Measurements from ENCODE around the gene PSME3IP1. TPM values are rescaled to one million over a fixed set of nuclear protein-coding genes. Genes with fewer than 3 reads are reported as not detected.

The PSME3IP1 gene
- total and polyA plus RNA-seq, 11 donors: 37.8 to 74.6 (median 65.8) TPM

DNA sequence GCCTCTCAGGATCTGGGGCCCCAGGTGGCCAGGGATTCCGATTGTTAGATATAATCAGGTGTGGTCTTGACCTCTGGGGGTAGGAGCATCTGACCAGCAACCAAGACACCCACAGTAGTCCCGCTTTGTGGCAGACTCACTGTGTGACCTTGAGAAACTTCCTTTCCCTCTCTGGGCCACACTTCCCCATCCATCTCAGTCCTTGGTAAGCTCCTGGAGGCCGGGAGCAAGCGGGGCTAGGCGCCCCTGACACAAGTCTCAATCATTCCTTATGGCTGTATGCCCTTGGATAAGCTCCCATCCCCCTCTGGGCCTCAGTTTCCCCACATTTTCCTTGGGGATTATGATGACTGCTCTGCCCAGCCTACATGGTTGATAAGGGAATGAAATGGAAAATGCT lies 72.2 kb downstream of the PSME3IP1 start:
- peaks cover 0 to 45% (median 14%) of the 10 kb centered on the region in 9 donors for H3K36me3 ChIP-seq
- H3K4me1 ChIP-seq: peaks cover 0 to 36% (median 16%) of the 10 kb centered on the region in 12 donors
- no peak overlapping the region for H3K4me3 ChIP-seq
- no peaks in the 10 kb centered on the region for H3K9me3 ChIP-seq
- H3K27me3 ChIP-seq: no peaks in the 10 kb centered on the region
- ATAC-seq (no peak), DNase-seq (no peak)
- TF ChIP-seq POLR2A (IDR thresholded peaks at IDR 0.05): no peak
- TF ChIP-seq, protein P1, sequence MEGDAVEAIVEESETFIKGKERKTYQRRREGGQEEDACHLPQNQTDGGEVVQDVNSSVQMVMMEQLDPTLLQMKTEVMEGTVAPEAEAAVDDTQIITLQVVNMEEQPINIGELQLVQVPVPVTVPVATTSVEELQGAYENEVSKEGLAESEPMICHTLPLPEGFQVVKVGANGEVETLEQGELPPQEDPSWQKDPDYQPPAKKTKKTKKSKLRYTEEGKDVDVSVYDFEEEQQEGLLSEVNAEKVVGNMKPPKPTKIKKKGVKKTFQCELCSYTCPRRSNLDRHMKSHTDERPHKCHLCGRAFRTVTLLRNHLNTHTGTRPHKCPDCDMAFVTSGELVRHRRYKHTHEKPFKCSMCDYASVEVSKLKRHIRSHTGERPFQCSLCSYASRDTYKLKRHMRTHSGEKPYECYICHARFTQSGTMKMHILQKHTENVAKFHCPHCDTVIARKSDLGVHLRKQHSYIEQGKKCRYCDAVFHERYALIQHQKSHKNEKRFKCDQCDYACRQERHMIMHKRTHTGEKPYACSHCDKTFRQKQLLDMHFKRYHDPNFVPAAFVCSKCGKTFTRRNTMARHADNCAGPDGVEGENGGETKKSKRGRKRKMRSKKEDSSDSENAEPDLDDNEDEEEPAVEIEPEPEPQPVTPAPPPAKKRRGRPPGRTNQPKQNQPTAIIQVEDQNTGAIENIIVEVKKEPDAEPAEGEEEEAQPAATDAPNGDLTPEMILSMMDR (IDR thresholded peaks at IDR 0.05): no peak
- no peak overlapping the region for H3K27ac ChIP-seq
- intact Hi-C loops (cut with DNase I): no loop called here
- 93 to 98% (median 94%) methylated on average over 5 of the region's 5 CpGs for WGBS, 4 donors

DNA sequence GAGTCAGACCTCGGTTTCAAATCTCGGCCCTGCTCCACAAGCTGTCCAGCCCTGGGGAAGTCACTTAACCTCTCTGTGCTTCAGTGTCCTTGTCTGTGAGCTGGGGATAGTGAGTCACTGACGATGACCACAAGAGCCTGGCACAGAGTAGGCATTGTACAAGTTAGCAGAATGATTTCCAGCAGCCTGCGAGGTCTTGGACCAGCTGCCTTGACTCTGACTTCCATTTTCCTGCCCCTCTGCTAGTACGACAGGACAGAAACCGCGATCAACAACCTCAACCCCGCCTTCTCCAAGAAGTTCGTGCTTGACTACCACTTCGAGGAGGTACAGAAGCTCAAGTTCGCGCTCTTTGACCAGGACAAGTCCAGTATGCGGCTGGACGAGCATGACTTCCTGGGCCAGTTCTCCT lies 72.8 kb downstream of the PSME3IP1 start:
- H3K4me3 ChIP-seq: no peak overlapping the region
- H3K27ac ChIP-seq: peak overlapping the region in 4 of 12 donors; percentile 6 to 46 (median 32)
- H3K36me3 ChIP-seq: peaks cover 0 to 45% (median 14%) of the 10 kb centered on the region in 9 donors
- intact Hi-C loops (cut with DNase I): no loop called here
- H3K9me3 ChIP-seq: no peaks in the 10 kb centered on the region
- no peak for DNase-seq
- no peak for ATAC-seq
- WGBS, 4 donors: 91 to 95% (median 92%) methylated on average over 14 of the region's 14 CpGs
- peaks cover 0 to 38% (median 16%) of the 10 kb centered on the region in 12 donors for H3K4me1 ChIP-seq
- H3K27me3 ChIP-seq: no peaks in the 10 kb centered on the region
- TF ChIP-seq, protein P1 (IDR thresholded peaks at IDR 0.05): no peak
- TF ChIP-seq POLR2A (IDR thresholded peaks at IDR 0.05): no peak

DNA sequence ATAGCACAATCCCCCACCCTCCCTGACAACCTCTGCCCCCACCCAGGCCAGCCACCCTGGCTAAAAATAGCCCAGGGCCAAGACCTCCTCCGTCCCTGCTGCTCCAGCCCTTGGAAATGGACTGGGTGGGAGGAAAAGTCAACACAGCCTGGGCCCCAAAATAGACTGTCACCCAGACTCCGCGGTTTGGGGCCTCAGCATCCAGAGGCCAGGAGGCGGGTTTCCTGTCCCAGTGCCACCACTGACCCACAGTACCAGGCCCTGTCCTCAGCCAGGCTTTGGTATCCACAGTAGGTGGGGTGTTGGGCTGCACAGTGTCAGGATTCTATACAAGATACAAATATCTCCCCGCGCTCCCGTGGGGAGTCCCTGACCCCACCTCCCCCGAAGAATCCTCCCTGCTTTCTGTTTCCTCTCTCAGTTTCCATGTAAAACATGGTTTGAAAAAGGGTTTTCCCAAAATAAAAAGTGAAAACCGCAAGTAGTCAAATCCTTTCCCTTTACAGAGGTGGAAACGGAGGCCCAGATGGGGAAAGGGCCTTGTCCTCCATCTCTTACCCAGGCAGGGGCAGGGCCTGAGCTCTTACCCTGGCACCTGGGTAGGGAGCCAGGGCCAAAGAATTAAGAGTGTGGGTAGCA lies 73.3 kb downstream of the PSME3IP1 start:
- peaks cover 0 to 39% (median 16%) of the 10 kb centered on the region in 12 donors for H3K4me1 ChIP-seq
- H3K4me3 ChIP-seq: no peak overlapping the region
- H3K27me3 ChIP-seq: no peaks in the 10 kb centered on the region
- peaks cover 0 to 40% (median 12%) of the 10 kb centered on the region in 9 donors for H3K36me3 ChIP-seq
- ATAC-seq (peak in 3 of 4 donors; percentile 13 to 32 (median 13)), DNase-seq (no peak)
- WGBS, 4 donors: 45 to 64% (median 57%) methylated on average over 10 of the region's 10 CpGs
- no peaks in the 10 kb centered on the region for H3K9me3 ChIP-seq
- intact Hi-C loops (cut with DNase I): no loop called here
- TF ChIP-seq, protein P1 (IDR thresholded peaks at IDR 0.05): no peak
- no peak for TF ChIP-seq POLR2A (IDR thresholded peaks at IDR 0.05)
- peak overlapping the region in 6 of 12 donors; percentile 6 to 47 (median 32) for H3K27ac ChIP-seq

DNA sequence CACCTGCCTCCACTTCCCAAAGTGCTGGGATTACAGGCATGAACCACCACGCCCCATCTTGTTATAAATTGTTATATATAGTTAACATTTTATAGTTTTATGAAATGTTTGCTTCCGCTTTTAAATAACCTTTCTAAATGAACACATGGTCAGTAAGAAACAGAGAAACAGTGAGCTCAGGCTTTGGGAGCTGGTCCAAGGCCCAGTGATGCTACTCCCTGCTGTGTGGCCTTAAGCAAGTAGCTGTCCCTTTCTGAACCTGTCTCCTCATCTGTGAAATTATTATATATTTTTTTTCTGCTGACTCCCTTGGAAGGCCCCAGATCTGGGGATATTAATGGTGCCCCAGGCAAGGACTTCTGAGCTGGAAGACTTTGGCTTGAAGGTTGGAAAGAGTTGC lies 74.4 kb downstream of the PSME3IP1 start:
- no peak for ATAC-seq
- peaks cover 0 to 50% (median 23%) of the 10 kb centered on the region in 12 donors for H3K4me1 ChIP-seq
- peaks cover 0 to 29% (median 7%) of the 10 kb centered on the region in 9 donors for H3K36me3 ChIP-seq
- no peak for TF ChIP-seq POLR2A (IDR thresholded peaks at IDR 0.05)
- TF ChIP-seq, protein P1 (IDR thresholded peaks at IDR 0.05): no peak
- intact Hi-C loops (cut with DNase I): no loop called here
- H3K27ac ChIP-seq: no peak overlapping the region
- WGBS, 4 donors: 93 to 98% (median 96%) methylated on average over 2 of the region's 2 CpGs
- H3K4me3 ChIP-seq: no peak overlapping the region
- no peaks in the 10 kb centered on the region for H3K27me3 ChIP-seq
- H3K9me3 ChIP-seq: no peaks in the 10 kb centered on the region
- no peak for DNase-seq
